HEK293 (cell line): ENCODE results near the gene KCNAB1.

Experiments used
- ZBTB1 ChIP-seq: fragments of 450-650 bp; formaldehyde crosslinking; IDR thresholded peaks from 2 replicates; pipeline ENCODE4 v1.5.1; 2016; ENCODE audit warnings: missing biosample characterization, missing genetic modification characterization
- ZNF114 ChIP-seq: fragments of 450-650 bp; formaldehyde crosslinking; IDR thresholded peaks from 2 replicates; pipeline ENCODE4 v1.5.0; 2017; ENCODE audit warnings: missing biosample characterization, missing genetic modification characterization
- ZNF140 ChIP-seq: fragments of 450-650 bp; formaldehyde crosslinking; IDR thresholded peaks from 2 replicates; pipeline ENCODE4 v1.5.1; 2016; ENCODE audit warnings: missing biosample characterization, missing genetic modification characterization
- ZNF16 ChIP-seq: fragments of 450-650 bp; formaldehyde crosslinking; IDR thresholded peaks from 2 replicates; pipeline ENCODE4 v1.5.1; 2016; ENCODE audit warnings: low read depth, missing biosample characterization, missing genetic modification characterization
- ZNF324 ChIP-seq: fragments of 450-650 bp; formaldehyde crosslinking; IDR thresholded peaks from 2 replicates; pipeline ENCODE4 v1.5.1; 2016; ENCODE audit warnings: missing biosample characterization, missing genetic modification characterization
- ZNF48 ChIP-seq: fragments of 450-650 bp; formaldehyde crosslinking; IDR thresholded peaks from 2 replicates; pipeline ENCODE4 v1.5.1; 2016; ENCODE audit warnings: missing biosample characterization, missing genetic modification characterization
- ZNF610 ChIP-seq: fragments of 450-650 bp; formaldehyde crosslinking; IDR thresholded peaks from 2 replicates; pipeline ENCODE4 v1.5.1; 2016; ENCODE audit warnings: missing biosample characterization, missing genetic modification characterization, borderline replicate concordance
- TF ChIP-seq, protein P1 (sequence below): fragments of 450-650 bp; formaldehyde crosslinking; IDR thresholded peaks from 2 replicates; pipeline ENCODE4 v1.5.1; 2016; ENCODE audit warnings: missing biosample characterization, missing genetic modification characterization

GRCh38 chr3:156548902-156549301 lies 428.5 kb downstream of the KCNAB1 start:
- TF ChIP-seq ZNF48 (tag by site-specific recombination): no peak
- TF ChIP-seq, protein P1, sequence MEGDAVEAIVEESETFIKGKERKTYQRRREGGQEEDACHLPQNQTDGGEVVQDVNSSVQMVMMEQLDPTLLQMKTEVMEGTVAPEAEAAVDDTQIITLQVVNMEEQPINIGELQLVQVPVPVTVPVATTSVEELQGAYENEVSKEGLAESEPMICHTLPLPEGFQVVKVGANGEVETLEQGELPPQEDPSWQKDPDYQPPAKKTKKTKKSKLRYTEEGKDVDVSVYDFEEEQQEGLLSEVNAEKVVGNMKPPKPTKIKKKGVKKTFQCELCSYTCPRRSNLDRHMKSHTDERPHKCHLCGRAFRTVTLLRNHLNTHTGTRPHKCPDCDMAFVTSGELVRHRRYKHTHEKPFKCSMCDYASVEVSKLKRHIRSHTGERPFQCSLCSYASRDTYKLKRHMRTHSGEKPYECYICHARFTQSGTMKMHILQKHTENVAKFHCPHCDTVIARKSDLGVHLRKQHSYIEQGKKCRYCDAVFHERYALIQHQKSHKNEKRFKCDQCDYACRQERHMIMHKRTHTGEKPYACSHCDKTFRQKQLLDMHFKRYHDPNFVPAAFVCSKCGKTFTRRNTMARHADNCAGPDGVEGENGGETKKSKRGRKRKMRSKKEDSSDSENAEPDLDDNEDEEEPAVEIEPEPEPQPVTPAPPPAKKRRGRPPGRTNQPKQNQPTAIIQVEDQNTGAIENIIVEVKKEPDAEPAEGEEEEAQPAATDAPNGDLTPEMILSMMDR (tag by site-specific recombination): no peak
- TF ChIP-seq ZNF140 (tag by site-specific recombination): no peak
- no peak for TF ChIP-seq ZNF16 (tag by site-specific recombination)
- TF ChIP-seq ZBTB1 (tag by site-specific recombination): no peak
- no peak for TF ChIP-seq ZNF114 (tag by site-specific recombination)
- no peak for TF ChIP-seq ZNF610 (tag by site-specific recombination)
- no peak for TF ChIP-seq ZNF324
